K562 (cell line): Measurements from ENCODE around the gene USP35. TPM values are rescaled to one million over a fixed set of nuclear protein-coding genes. Genes with fewer than 3 reads are reported as not detected.

Experiments
- ATAC-seq: fragments of 200-7000 bp; cut with Tn5 transposase; 3 replicates; pipeline ENCODE4 v1.9.1; 2020; ENCODE audit warnings: moderate library complexity
- BruUV-seq: library from RNA; stranded (reverse); fragments of 400-500 nt; replicated peaks from 2 replicates; lab custom pipeline; 2021; lab: Mats Ljungman, UMichigan
- CTCF ChIA-PET: fragments of 300-600 bp; formaldehyde crosslinking; extraction: SDS; loops from one replicate; lab custom pipeline; 2021; ENCODE audit warnings: low intra/inter-chr PET ratio; lab: Yijun Ruan, JAX
- POLR2A ChIA-PET: fragments of 300-600, 350-650 bp; sonication (Branson Sonifier 250); formaldehyde crosslinking; extraction: SDS; loops from one replicate; lab custom pipeline; 2021; ENCODE audit warnings: antibody characterized with exemption, inconsistent platforms; lab: Yijun Ruan, JAX
- DNase-seq, 4 experiments: peaks; one replicate each; pipeline versions ENCODE4 v3.0.0 to v3.0.0-alpha.2; 2011 to 2018; ENCODE audit warnings: low spot score in 3 of 4, mixed read lengths in 3 of 4; ENCODE audit errors: extremely low read depth in 1 of 4
- FAIRE-seq: peaks from 2 replicates; lab custom pipeline; 2011; peaks lifted over from hg19 to GRCh38; lab: Jason Lieb, UNC
- H2AFZ ChIP-seq: 2 replicates; pipeline ENCODE4 v1.6.0; 2011; ENCODE audit warnings: low read depth, low read length, control low read depth, inconsistent platforms
- H3K27ac ChIP-seq: fragments of 200-600 bp; 3 replicates; pipeline ENCODE4 v1.8.0; 2011; ENCODE audit warnings: low read depth, mild to moderate bottlenecking, control low read depth, inconsistent platforms, low read length, moderate library complexity, mixed read lengths; ENCODE audit errors: extremely low read depth
- H3K27me3 ChIP-seq, 2 experiments: fragments of 300-600 bp in 1 of 2; 2 replicates in 1 of 2; 3 replicates in 1 of 2; pipeline versions ENCODE4 v1.6.0 to v1.8.0; 2011; ENCODE audit warnings: inconsistent platforms in 2 of 2, low read length in 2 of 2, mild to moderate bottlenecking in 1 of 2, mixed read lengths in 1 of 2, moderate library complexity in 1 of 2; ENCODE audit not compliant: control insufficient read depth in 2 of 2, insufficient read depth in 2 of 2
- H3K36me3 ChIP-seq: fragments of 300-600 bp; 3 replicates; pipeline ENCODE4 v1.8.0; 2011; ENCODE audit warnings: mild to moderate bottlenecking, low read length, inconsistent platforms; ENCODE audit not compliant: control insufficient read depth, insufficient read depth
- H3K4me1 ChIP-seq, 2 experiments: fragments of 200-600 bp in 1 of 2; replicated peaks in 1 of 2; 2 replicates in 1 of 2; 3 replicates in 1 of 2; pipeline versions ENCODE4 v1.5.1 to v1.8.0; 2011; ENCODE audit warnings: inconsistent platforms in 2 of 2, low read length in 2 of 2, mild to moderate bottlenecking in 1 of 2, mixed read lengths in 1 of 2, moderate library complexity in 1 of 2; ENCODE audit not compliant: control insufficient read depth in 2 of 2, insufficient read depth in 2 of 2
- H3K4me2 ChIP-seq: 2 replicates; pipeline ENCODE4 v1.6.1; 2011; ENCODE audit warnings: low read length, control low read depth, inconsistent platforms, mixed read lengths; ENCODE audit not compliant: insufficient read depth
- H3K4me3 ChIP-seq: fragments of 200-600 bp; sonication (generic), shearing (Covaris generic); 2 replicates; pipeline ENCODE4 v1.5.1; 2016; ENCODE audit warnings: control low read depth, inconsistent platforms
- H3K79me2 ChIP-seq: fragments of 200-600 bp; 3 replicates; pipeline ENCODE4 v1.8.0; 2011; ENCODE audit warnings: low read length, inconsistent platforms; ENCODE audit not compliant: control insufficient read depth, insufficient read depth
- H3K9ac ChIP-seq, 2 experiments: 2 replicates each; pipeline versions ENCODE4 v1.6.0 to v1.6.1; 2011; ENCODE audit warnings: low read depth in 2 of 2, low read length in 2 of 2, control low read depth in 1 of 2, inconsistent platforms in 1 of 2, mild to moderate bottlenecking in 1 of 2, mixed read lengths in 1 of 2; ENCODE audit not compliant: insufficient read depth in 1 of 2
- H3K9me1 ChIP-seq: one replicate; pipeline ENCODE4 v1.6.0; 2011; ENCODE audit warnings: inconsistent platforms, mild to moderate bottlenecking, low read length, moderate library complexity; ENCODE audit not compliant: control insufficient read depth, insufficient read depth
- H3K9me3 ChIP-seq: replicated peaks from 2 replicates; pipeline ENCODE4 v1.5.1; 2011; ENCODE audit warnings: low read depth, low read length, inconsistent platforms; ENCODE audit not compliant: control insufficient read depth, insufficient read depth
- H4K20me1 ChIP-seq: replicated peaks from 2 replicates; pipeline ENCODE4 v1.6.1; 2011; ENCODE audit warnings: low read length, inconsistent platforms, mixed read lengths; ENCODE audit not compliant: control insufficient read depth, insufficient read depth
- CBFA2T3 ChIP-seq: fragments of 450-650 bp; IDR thresholded peaks from 2 replicates; pipeline ENCODE4 v1.6.1; 2017
- GATA2 ChIP-seq: sonication (generic); formaldehyde crosslinking; IDR thresholded peaks from 2 replicates; pipeline ENCODE4 v1.4.0; 2020; ENCODE audit warnings: mild to moderate bottlenecking, missing genetic modification reagents
- RBM39 ChIP-seq: fragments of 200-400 bp; formaldehyde crosslinking; optimal IDR thresholded peaks from 2 replicates; pipeline ENCODE3; 2018; ENCODE audit warnings: low read depth, low read length
- TCF3 ChIP-seq: sonication (generic); formaldehyde crosslinking; IDR thresholded peaks from 2 replicates; pipeline ENCODE4 v1.4.0; 2020; ENCODE audit warnings: mild to moderate bottlenecking, missing genetic modification reagents
- WGBS: fragments of 100-300 bp; shearing (Covaris generic); methylation state at CpG from one replicate; pipeline ENCODE4 v1.1.6; 2016; ENCODE audit warnings: low coverage, mixed read lengths; ENCODE audit not compliant: insufficient coverage; ENCODE audit errors: missing lambda C conversion rate; 5-methylcytosine and 5-hydroxymethylcytosine counted together
- in situ Hi-C: fragments of 300-500 bp; cut with MboI; formaldehyde crosslinking; loops from 4 replicates; pipeline ENCODE4 v1.15.0; 2018; ENCODE audit warnings: inconsistent platforms, mixed read lengths
- intact Hi-C: fragments of 100-400 bp; cut with micrococcal nuclease; formaldehyde crosslinking; loops from 2 replicates; pipeline ENCODE4 v1.14.2; 2022
- polyA plus RNA-seq, 8 experiments: library from polyadenylated mRNA; depleted of rRNA in 4 of 8; stranded (reverse) in 5 of 8; unstranded in 3 of 8; fragments of >200 nt; fragmentation: Nextera tagmentation in 2 of 8; fragmentation: Illumina TruSeq in 1 of 8; extraction: Ambion mirVana in 2 of 8; extraction: Trizol in 1 of 8; gene quantifications; 2 replicates each; pipeline versions ENCODE4 v1.2.1 to v1.2.3, GENCODE V29; 2011 to 2014; ENCODE audit warnings: inconsistent platforms in 1 of 8, missing spikeins in 1 of 8
- total RNA-seq, 7 experiments: library from RNA; depleted of rRNA in 6 of 7; stranded (reverse); fragments of >200 nt in 6 of 7; fragmentation: Illumina TruSeq in 2 of 7; extraction: Trizol in 2 of 7; gene quantifications; 2 replicates each; pipeline versions ENCODE4 v1.2.1 to v1.2.3, GENCODE V29; 2011 to 2021; ENCODE audit warnings: low replicate concordance in 1 of 7

USP35 gene
- total and polyA plus RNA-seq, 9 of the 15 experiments (the other 6 are each of a cell fraction or from before 2014, with no cell fraction given), result 0.01 to 4.8 (median 3.6) TPM

- in situ Hi-C loops (no loop called here), intact Hi-C loops (no loop called here)
- peaks cover 0 to 8% of the 10 kb centered on the region in 2 experiments; a peak in 3 of 5 replicates for H3K4me1 ChIP-seq
- H3K9me3 ChIP-seq, result no peaks in the 10 kb centered on the region
- no peaks in the 10 kb centered on the region for H3K9me1 ChIP-seq
- H3K9ac ChIP-seq, result peak overlapping the region in 1 of 2 experiments; percentile 43; a peak in 1 of 4 replicates
- POLR2A ChIA-PET, result interaction anchor here (1.2 to 2.3 kb wide), 2 partner anchors 11 to 367 kb away, joined by 4 to 8 read pairs; partner anchors contain the start of gene NARS2
- WGBS, result 58% methylated on average over 11 of the region's 11 CpGs
- H3K4me2 ChIP-seq, result no peak overlapping the region
- H3K27me3 ChIP-seq, result no peaks in the 10 kb centered on the region
- no peaks in the 10 kb centered on the region for H3K79me2 ChIP-seq
- DNase-seq, result peak in 1 of 4 experiments; percentile 40
- peaks cover 15% of the 10 kb centered on the region; the same call in 2 of the 3 replicates for H3K36me3 ChIP-seq
- CTCF ChIA-PET, result no interaction called here
- BruUV-seq, result no TSS peak
- no peak overlapping the region for H3K27ac ChIP-seq
- H3K4me3 ChIP-seq, result no peak overlapping the region
- FAIRE-seq, result peak; percentile 66
- ATAC-seq, result peak; percentile 10; the same call in 1 of the 3 replicates
- no peak overlapping the region for H2AFZ ChIP-seq
- peak; percentile 49 for TF ChIP-seq CBFA2T3
- TF ChIP-seq TCF3, result peak; percentile 83
- 0 out of 2 replicates have a peak, but pooled peaks have one; percentile 9 for TF ChIP-seq GATA2 (CRISPR knock-in tag)
- TF ChIP-seq RBM39, result no peak
- H4K20me1 ChIP-seq, result no peaks in the 10 kb centered on the region
Observed at GRCh38 chr11:78207532-78208256, 19.0 kb downstream of the USP35 start.
